ENCODE measurements around the gene TMEM178B. TPM values are rescaled to one million over a fixed set of nuclear protein-coding genes. Genes with fewer than 3 reads are reported as not detected.

The TMEM178B gene
- polyA plus RNA-seq, 2 of the 4 experiments (the other 2 are of a cell fraction): 0.88 to 0.93 TPM

- ChIA-PET CTCF (no interaction called here), POLR2A (no interaction called here)
- H3K9me3 ChIP-seq: no peaks in the 10 kb centered on the region
- 50% methylated on average over 2 of the region's 2 CpGs for WGBS (ENCODE audit: missing lambda C conversion rate)
- no peak for ATAC-seq
- no peak overlapping the region for H3K27ac ChIP-seq
- no peak for FAIRE-seq
- TF ChIP-seq TFCP2L1 (CRISPR knock-in tag; IDR thresholded peaks at IDR 0.05): no peak
- no peak for TF ChIP-seq RAD21 (conservative IDR thresholded peaks at IDR 0.05 in 1 of 2, IDR thresholded peaks at IDR 0.05 in 1 of 2)
- TF ChIP-seq, protein P1, sequence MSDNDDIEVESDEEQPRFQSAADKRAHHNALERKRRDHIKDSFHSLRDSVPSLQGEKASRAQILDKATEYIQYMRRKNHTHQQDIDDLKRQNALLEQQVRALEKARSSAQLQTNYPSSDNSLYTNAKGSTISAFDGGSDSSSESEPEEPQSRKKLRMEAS (IDR thresholded peaks at IDR 0.05): no peak
- no peak for TF ChIP-seq JUNB (IDR thresholded peaks at IDR 0.05)
- TF ChIP-seq ZFP36 (IDR thresholded peaks at IDR 0.05; ENCODE audit: borderline replicate concordance, partially characterized antibody): no peak
- TF ChIP-seq GATA3 (IDR thresholded peaks at IDR 0.05; ENCODE audit: borderline replicate concordance): no peak
- TF ChIP-seq MAFK (IDR thresholded peaks at IDR 0.05; ENCODE audit: partially characterized antibody): peak; percentile 73
- H3K4me2 ChIP-seq: no peak overlapping the region
- H3K4me3 ChIP-seq: no peak overlapping the region
- no peak for DNase-seq (ENCODE audit: low read depth in 1 of 2, low spot score in 1 of 2)
- no peaks in the 10 kb centered on the region for H3K4me1 ChIP-seq
These were observed 438.7 kb downstream of the TMEM178B start for GRCh38 chr7:141512597-141512996.

DNA sequence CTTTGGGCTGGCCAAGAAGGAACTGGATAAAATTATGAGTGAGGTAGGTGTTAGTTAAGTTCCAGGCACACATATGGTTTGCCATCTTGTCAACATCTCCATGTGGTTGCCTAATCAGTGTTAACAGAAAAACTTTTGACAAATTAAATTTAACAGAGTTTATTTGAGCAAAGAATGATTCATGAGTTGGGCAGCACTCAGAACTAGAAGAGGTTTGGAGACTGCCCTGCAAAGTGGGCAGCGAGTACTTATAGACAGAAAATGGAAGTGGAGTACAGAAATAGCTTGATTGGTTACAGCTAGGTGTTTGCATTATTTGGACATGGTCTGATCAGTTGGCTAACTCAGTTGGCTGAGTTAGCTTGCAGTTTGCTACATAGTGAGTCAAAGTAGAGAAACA, 439.9 kb downstream of the TMEM178B start:
- 5% methylated on average over 1 of the region's 1 CpG for WGBS (ENCODE audit: missing lambda C conversion rate)
- CTCF ChIA-PET: interaction anchor here (1.0 kb wide), 1 partner anchor 10 kb away, joined by 3 read pairs; no protein-coding TSS in a partner anchor
- no peak for FAIRE-seq

GRCh38 chr7:141515941-141516340, 442.1 kb downstream of the TMEM178B start:
- 3% methylated on average over 4 of the region's 4 CpGs for WGBS (ENCODE audit: missing lambda C conversion rate)
- DNase-seq (ENCODE audit: low read depth in 1 of 2, low spot score in 1 of 2) (no peak), ATAC-seq (no peak), FAIRE-seq (no peak)
- H3K4me3 ChIP-seq: no peak overlapping the region
- H3K4me1 ChIP-seq: no peaks in the 10 kb centered on the region
- ChIA-PET CTCF (interaction anchor here (0.8 kb wide), 1 partner anchor 16 kb away, joined by 3 read pairs; no protein-coding TSS in a partner anchor), POLR2A (no interaction called here)
- no peak overlapping the region for H3K4me2 ChIP-seq
- H3K9me3 ChIP-seq: no peaks in the 10 kb centered on the region
- no peak for TF ChIP-seq CHD4 (IDR thresholded peaks at IDR 0.05; ENCODE audit: borderline replicate concordance)
- TF ChIP-seq, protein P2, sequence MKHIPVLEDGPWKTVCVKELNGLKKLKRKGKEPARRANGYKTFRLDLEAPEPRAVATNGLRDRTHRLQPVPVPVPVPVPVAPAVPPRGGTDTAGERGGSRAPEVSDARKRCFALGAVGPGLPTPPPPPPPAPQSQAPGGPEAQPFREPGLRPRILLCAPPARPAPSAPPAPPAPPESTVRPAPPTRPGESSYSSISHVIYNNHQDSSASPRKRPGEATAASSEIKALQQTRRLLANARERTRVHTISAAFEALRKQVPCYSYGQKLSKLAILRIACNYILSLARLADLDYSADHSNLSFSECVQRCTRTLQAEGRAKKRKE (CRISPR knock-in tag; IDR thresholded peaks at IDR 0.05; ENCODE audit: low read depth): no peak
- TF ChIP-seq, protein P3, sequence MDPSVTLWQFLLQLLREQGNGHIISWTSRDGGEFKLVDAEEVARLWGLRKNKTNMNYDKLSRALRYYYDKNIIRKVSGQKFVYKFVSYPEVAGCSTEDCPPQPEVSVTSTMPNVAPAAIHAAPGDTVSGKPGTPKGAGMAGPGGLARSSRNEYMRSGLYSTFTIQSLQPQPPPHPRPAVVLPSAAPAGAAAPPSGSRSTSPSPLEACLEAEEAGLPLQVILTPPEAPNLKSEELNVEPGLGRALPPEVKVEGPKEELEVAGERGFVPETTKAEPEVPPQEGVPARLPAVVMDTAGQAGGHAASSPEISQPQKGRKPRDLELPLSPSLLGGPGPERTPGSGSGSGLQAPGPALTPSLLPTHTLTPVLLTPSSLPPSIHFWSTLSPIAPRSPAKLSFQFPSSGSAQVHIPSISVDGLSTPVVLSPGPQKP (IDR thresholded peaks at IDR 0.05; ENCODE audit: low read depth, low read length): no peak
- TF ChIP-seq, protein P4, sequence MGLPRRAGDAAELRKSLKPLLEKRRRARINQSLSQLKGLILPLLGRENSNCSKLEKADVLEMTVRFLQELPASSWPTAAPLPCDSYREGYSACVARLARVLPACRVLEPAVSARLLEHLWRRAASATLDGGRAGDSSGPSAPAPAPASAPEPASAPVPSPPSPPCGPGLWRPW (IDR thresholded peaks at IDR 0.05): no peak
- TF ChIP-seq RAD21 (conservative IDR thresholded peaks at IDR 0.05 in 1 of 2, IDR thresholded peaks at IDR 0.05 in 1 of 2): no peak
- TF ChIP-seq TP53 (CRISPR knock-in tag; IDR thresholded peaks at IDR 0.05): no peak
- TF ChIP-seq, protein P1 (IDR thresholded peaks at IDR 0.05): no peak
- no peak for TF ChIP-seq ZC3H11A (IDR thresholded peaks at IDR 0.05)
- no peak for TF ChIP-seq HOXA7 (CRISPR knock-in tag; IDR thresholded peaks at IDR 0.05)
- no peak for TF ChIP-seq ZSCAN20 (CRISPR knock-in tag; IDR thresholded peaks at IDR 0.05)
- no peak for TF ChIP-seq POLR2A (IDR thresholded peaks at IDR 0.05; ENCODE audit: low read length)
- TF ChIP-seq ZNF302 (CRISPR knock-in tag; IDR thresholded peaks at IDR 0.05): no peak
- TF ChIP-seq NPAS2 (CRISPR knock-in tag; IDR thresholded peaks at IDR 0.05; ENCODE audit: borderline replicate concordance): no peak
- no peak for TF ChIP-seq CBX8 (IDR thresholded peaks at IDR 0.05)
- TF ChIP-seq, protein P5, sequence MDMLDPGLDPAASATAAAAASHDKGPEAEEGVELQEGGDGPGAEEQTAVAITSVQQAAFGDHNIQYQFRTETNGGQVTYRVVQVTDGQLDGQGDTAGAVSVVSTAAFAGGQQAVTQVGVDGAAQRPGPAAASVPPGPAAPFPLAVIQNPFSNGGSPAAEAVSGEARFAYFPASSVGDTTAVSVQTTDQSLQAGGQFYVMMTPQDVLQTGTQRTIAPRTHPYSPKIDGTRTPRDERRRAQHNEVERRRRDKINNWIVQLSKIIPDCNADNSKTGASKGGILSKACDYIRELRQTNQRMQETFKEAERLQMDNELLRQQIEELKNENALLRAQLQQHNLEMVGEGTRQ (IDR thresholded peaks at IDR 0.05): no peak
- no peak for TF ChIP-seq FOXS1 (CRISPR knock-in tag; IDR thresholded peaks at IDR 0.05)
- no peak for TF ChIP-seq KDM5A (IDR thresholded peaks at IDR 0.05)
- no peak overlapping the region for H3K27ac ChIP-seq

More for the DNA sequence above, 439.9 kb downstream of the TMEM178B start:
- Histone ChIP-seq H3K27ac (no peak overlapping the region), H3K4me1 (no peaks in the 10 kb centered on the region), H3K9me3 (no peaks in the 10 kb centered on the region), H3K4me2 (no peak overlapping the region), H3K4me3 (no peak overlapping the region)
- DNase-seq (ENCODE audit: low read depth in 1 of 2, low spot score in 1 of 2) (no peak), ATAC-seq (no peak)
- TF ChIP-seq FOSB (CRISPR knock-in tag; IDR thresholded peaks at IDR 0.05) (no peak), NR3C1 (IDR thresholded peaks at IDR 0.05) (no peak)
- POLR2A ChIA-PET: no interaction called here

Data from A549 (cell line).